Panc1 (cell line): ENCODE measurements around the gene PPP1R1A. TPM values are rescaled to one million over a fixed set of nuclear protein-coding genes. Genes with fewer than 3 reads are reported as not detected.

Experiments
- ATAC-seq: fragments of 200-7000 bp; cut with Tn5 transposase; 2 replicates; pipeline ENCODE4 v1.9.1; 2020; ENCODE audit warnings: mild to moderate bottlenecking, moderate library complexity
- BruUV-seq: library from RNA; stranded (reverse); fragments of 400-500 nt; replicated peaks from 2 replicates; lab custom pipeline; 2021; lab: Mats Ljungman, UMichigan
- CTCF ChIA-PET: fragments of 300-600 bp; sonication (Branson Sonifier 250); formaldehyde crosslinking; loops from one replicate; lab custom pipeline; 2022; ENCODE audit warnings: antibody characterized with exemption; lab: Charles Lee
- POLR2A ChIA-PET: fragments of 300-600 bp; sonication (Branson Sonifier 250); formaldehyde crosslinking; loops from one replicate; lab custom pipeline; 2022; ENCODE audit warnings: antibody characterized with exemption; lab: Charles Lee
- DNase-seq: peaks from one replicate; pipeline ENCODE4 v3.0.0-alpha.2; 2010; ENCODE audit warnings: low read depth, low spot score
- H3K27ac ChIP-seq: 2 replicates; pipeline ENCODE4 v1.5.1; 2011; ENCODE audit warnings: mild to moderate bottlenecking, low read length, inconsistent platforms
- H3K27me3 ChIP-seq: fragments of 200-500 bp; sonication (Bioruptor generic); 2 replicates; pipeline ENCODE4 v1.6.0; 2014; ENCODE audit warnings: low read length, inconsistent platforms; ENCODE audit not compliant: control insufficient read depth, insufficient read depth
- H3K36me3 ChIP-seq: fragments of 200-500 bp; sonication (Bioruptor generic); 2 replicates; pipeline ENCODE4 v1.5.1; 2014; ENCODE audit warnings: inconsistent platforms, mild to moderate bottlenecking, low read length, moderate library complexity; ENCODE audit not compliant: control insufficient read depth, insufficient read depth
- H3K4me1 ChIP-seq: 2 replicates; pipeline ENCODE4 v1.5.1; 2011; ENCODE audit warnings: inconsistent platforms, mild to moderate bottlenecking, low read length, moderate library complexity; ENCODE audit not compliant: control insufficient read depth, insufficient read depth
- H3K4me3 ChIP-seq, 2 experiments: 2 replicates each; pipeline ENCODE4 v1.5.1; 2011 to 2012; ENCODE audit warnings: low read depth in 2 of 2, low read length in 2 of 2, mild to moderate bottlenecking in 2 of 2, inconsistent platforms in 1 of 2, moderate library complexity in 1 of 2
- H3K9me3 ChIP-seq: fragments of 200-500 bp; sonication (Bioruptor generic); 2 replicates; pipeline ENCODE4 v1.5.1; 2014; ENCODE audit warnings: low read depth, mild to moderate bottlenecking, inconsistent platforms, low read length, moderate library complexity; ENCODE audit not compliant: control insufficient read depth, insufficient read depth
- CTCF ChIP-seq: fragments of 450-650 bp; IDR thresholded peaks from 2 replicates; pipeline ENCODE4 v1.5.1; 2017; ENCODE audit warnings: mild to moderate bottlenecking
- POLR2AphosphoS5 ChIP-seq: IDR thresholded peaks from 2 replicates; pipeline ENCODE4 v1.6.1; 2012; ENCODE audit warnings: mild to moderate bottlenecking, low read depth, low read length, moderate library complexity
- REST ChIP-seq, 2 experiments: IDR thresholded peaks; 2 replicates each; pipeline ENCODE4 v1.6.1; 2011 to 2012; ENCODE audit warnings: low read depth in 2 of 2, control low read depth in 1 of 2, low read length in 1 of 2, mild to moderate bottlenecking in 1 of 2, moderate library complexity in 1 of 2; ENCODE audit not compliant: insufficient read depth in 1 of 2
- SIN3A ChIP-seq: IDR thresholded peaks from 2 replicates; pipeline ENCODE4 v1.6.1; 2012; ENCODE audit warnings: low read depth, mild to moderate bottlenecking, low read length, moderate library complexity, borderline replicate concordance; ENCODE audit not compliant: insufficient read depth
- TCF7L2 ChIP-seq: IDR thresholded peaks from 2 replicates; pipeline ENCODE4 v1.6.1; 2011; ENCODE audit warnings: mild to moderate bottlenecking, low read depth, low read length, inconsistent platforms
- in situ Hi-C: cut with HindIII; loops from 2 replicates; pipeline ENCODE4 v1.10.0; 2016; ENCODE audit warnings: low sequenced_read_pairs, low pct_unique_long_range_greater_than_20kb
- intact Hi-C: fragments of 100-400 bp; cut with micrococcal nuclease; formaldehyde crosslinking; loops from one replicate; pipeline ENCODE4 v1.10.0; 2022; ENCODE audit not compliant: unreplicated experiment
- total RNA-seq: library from RNA; stranded (reverse); gene quantifications from one replicate; pipeline ENCODE4 v1.2.1, GENCODE V29; 2021; ENCODE audit not compliant: unreplicated experiment

Gene PPP1R1A
- total RNA-seq, 1 experiment from 2014 or later = 0.23 TPM

- H3K27ac ChIP-seq = no peak overlapping the region
- H3K4me1 ChIP-seq = no peaks in the 10 kb centered on the region
- in situ Hi-C loops = no loop called here
- BruUV-seq = no TSS peak
- no peak for ATAC-seq
- no peaks in the 10 kb centered on the region for H3K36me3 ChIP-seq
- H3K4me3 ChIP-seq = no peak overlapping the region
- POLR2A ChIA-PET = no interaction called here
- no peak for TF ChIP-seq TCF7L2
- TF ChIP-seq REST (IDR thresholded peaks at IDR 0.05; ENCODE audit: insufficient read depth in 1 of 2, low read depth in 2 of 2, low read length in 1 of 2) = no peak
- TF ChIP-seq CTCF = no peak
- no peak for TF ChIP-seq POLR2AphosphoS5
- no peak for TF ChIP-seq SIN3A
- H3K9me3 ChIP-seq = no peaks in the 10 kb centered on the region
- no peak for DNase-seq
- peaks cover 8% of the 10 kb centered on the region for H3K27me3 ChIP-seq
- intact Hi-C loops = no loop called here
- CTCF ChIA-PET = interaction anchor here (1.0 kb wide), 1 partner anchor 31 kb away, joined by 5 read pairs; no protein-coding TSS in a partner anchor
These were observed 16.9 kb upstream of the PPP1R1A start for GRCh38 chr12:54605138-54605970.

GRCh38 chr12:54604436-54604835 is 16.0 kb upstream of the PPP1R1A start:
- no peak for ATAC-seq
- Histone ChIP-seq H3K36me3 (no peaks in the 10 kb centered on the region), H3K4me3 (no peak overlapping the region), H3K9me3 (no peaks in the 10 kb centered on the region), H3K27ac (no peak overlapping the region), H3K4me1 (no peaks in the 10 kb centered on the region), H3K27me3 (peaks cover 12% of the 10 kb centered on the region; the same call in 1 of the 2 replicates)
- BruUV-seq = no TSS peak
- TF ChIP-seq CTCF (no peak), SIN3A (no peak), POLR2AphosphoS5 (no peak), REST (IDR thresholded peaks at IDR 0.05; ENCODE audit: insufficient read depth in 1 of 2, low read depth in 2 of 2, low read length in 1 of 2) (no peak), TCF7L2 (no peak)
- no peak for DNase-seq
- POLR2A ChIA-PET = no interaction called here
- intact Hi-C loops = no loop called here
- CTCF ChIA-PET = interaction anchor here (1.0 kb wide), 1 partner anchor 31 kb away, joined by 5 read pairs; no protein-coding TSS in a partner anchor
- in situ Hi-C loops = no loop called here
